ENCODE data around the gene CAMK4.

DNA sequence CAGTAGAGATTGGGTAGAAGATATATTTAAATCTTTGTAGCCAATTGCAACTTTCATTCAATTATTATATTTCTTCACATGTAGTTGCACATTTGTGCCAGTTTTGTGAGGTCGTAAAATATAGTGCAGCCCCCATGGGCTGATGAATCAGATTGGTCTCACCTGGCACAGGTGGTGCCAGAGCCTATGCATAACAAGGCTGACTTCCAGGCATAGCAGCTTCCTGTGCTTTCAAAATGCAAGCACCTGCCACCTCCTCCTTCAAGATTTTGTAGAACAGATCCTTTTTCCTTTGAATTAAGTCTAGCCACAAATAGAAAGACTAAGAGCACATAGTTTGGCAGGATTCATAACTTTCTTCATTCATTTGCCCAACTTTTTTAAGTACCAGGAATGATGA lies 201.0 kb downstream of the CAMK4 start:
- TF ChIP-seq, protein P1, sequence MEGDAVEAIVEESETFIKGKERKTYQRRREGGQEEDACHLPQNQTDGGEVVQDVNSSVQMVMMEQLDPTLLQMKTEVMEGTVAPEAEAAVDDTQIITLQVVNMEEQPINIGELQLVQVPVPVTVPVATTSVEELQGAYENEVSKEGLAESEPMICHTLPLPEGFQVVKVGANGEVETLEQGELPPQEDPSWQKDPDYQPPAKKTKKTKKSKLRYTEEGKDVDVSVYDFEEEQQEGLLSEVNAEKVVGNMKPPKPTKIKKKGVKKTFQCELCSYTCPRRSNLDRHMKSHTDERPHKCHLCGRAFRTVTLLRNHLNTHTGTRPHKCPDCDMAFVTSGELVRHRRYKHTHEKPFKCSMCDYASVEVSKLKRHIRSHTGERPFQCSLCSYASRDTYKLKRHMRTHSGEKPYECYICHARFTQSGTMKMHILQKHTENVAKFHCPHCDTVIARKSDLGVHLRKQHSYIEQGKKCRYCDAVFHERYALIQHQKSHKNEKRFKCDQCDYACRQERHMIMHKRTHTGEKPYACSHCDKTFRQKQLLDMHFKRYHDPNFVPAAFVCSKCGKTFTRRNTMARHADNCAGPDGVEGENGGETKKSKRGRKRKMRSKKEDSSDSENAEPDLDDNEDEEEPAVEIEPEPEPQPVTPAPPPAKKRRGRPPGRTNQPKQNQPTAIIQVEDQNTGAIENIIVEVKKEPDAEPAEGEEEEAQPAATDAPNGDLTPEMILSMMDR (IDR thresholded peaks at IDR 0.05) = no peak
- TF ChIP-seq POLR2A (IDR thresholded peaks at IDR 0.05) = no peak
